GM12878 (cell line): ENCODE data around the gene ABI1.

Experiments used
- FOXK2 ChIP-seq: fragments of 450-650 bp; IDR thresholded peaks from 2 replicates; pipeline ENCODE4 v1.6.1; 2017; ENCODE audit warnings: mild to moderate bottlenecking, moderate library complexity
- POLR2A ChIP-seq: IDR thresholded peaks from 2 replicates; pipeline ENCODE4 v1.6.1; 2011; ENCODE audit warnings: low read depth, mild to moderate bottlenecking, low read length
- REST ChIP-seq: IDR thresholded peaks from 2 replicates; pipeline ENCODE4 v1.6.1; 2012; ENCODE audit warnings: mild to moderate bottlenecking, low read depth, low read length
- SRF ChIP-seq, 2 experiments: IDR thresholded peaks; 2 replicates each; pipeline ENCODE4 v1.6.1; 2011; ENCODE audit warnings: low read depth in 2 of 2, low read length in 2 of 2, mild to moderate bottlenecking in 1 of 2, moderate library complexity in 1 of 2
- ZNF384 ChIP-seq: IDR thresholded peaks from 2 replicates; pipeline ENCODE4 v1.6.1; 2012; ENCODE audit warnings: low read depth, mild to moderate bottlenecking, low read length, improper control_type of control experiment, borderline replicate concordance
- ZSCAN29 ChIP-seq: fragments of 450-650 bp; IDR thresholded peaks from 2 replicates; pipeline ENCODE4 v1.6.1; 2017; ENCODE audit warnings: mild to moderate bottlenecking, moderate library complexity
- TF ChIP-seq, protein P1 (sequence below), 3 experiments: IDR thresholded peaks in 2 of 3; conservative IDR thresholded peaks in 1 of 3; 2 replicates each; pipeline ENCODE4 v1.5.1; 2011; ENCODE audit warnings: low read depth in 3 of 3, low read length in 3 of 3, mild to moderate bottlenecking in 3 of 3, control low read depth in 2 of 3, moderate library complexity in 2 of 3, inconsistent platforms in 1 of 3, mixed read lengths in 1 of 3; ENCODE audit not compliant: control insufficient read depth in 2 of 3, insufficient read depth in 1 of 3; ENCODE audit errors: extremely low read depth in 1 of 3

- TF ChIP-seq ZNF384 = no peak
- no peak for TF ChIP-seq FOXK2
- TF ChIP-seq SRF (IDR thresholded peaks at IDR 0.05; ENCODE audit: low read depth in 2 of 2, low read length in 2 of 2) = no peak
- TF ChIP-seq, protein P1, sequence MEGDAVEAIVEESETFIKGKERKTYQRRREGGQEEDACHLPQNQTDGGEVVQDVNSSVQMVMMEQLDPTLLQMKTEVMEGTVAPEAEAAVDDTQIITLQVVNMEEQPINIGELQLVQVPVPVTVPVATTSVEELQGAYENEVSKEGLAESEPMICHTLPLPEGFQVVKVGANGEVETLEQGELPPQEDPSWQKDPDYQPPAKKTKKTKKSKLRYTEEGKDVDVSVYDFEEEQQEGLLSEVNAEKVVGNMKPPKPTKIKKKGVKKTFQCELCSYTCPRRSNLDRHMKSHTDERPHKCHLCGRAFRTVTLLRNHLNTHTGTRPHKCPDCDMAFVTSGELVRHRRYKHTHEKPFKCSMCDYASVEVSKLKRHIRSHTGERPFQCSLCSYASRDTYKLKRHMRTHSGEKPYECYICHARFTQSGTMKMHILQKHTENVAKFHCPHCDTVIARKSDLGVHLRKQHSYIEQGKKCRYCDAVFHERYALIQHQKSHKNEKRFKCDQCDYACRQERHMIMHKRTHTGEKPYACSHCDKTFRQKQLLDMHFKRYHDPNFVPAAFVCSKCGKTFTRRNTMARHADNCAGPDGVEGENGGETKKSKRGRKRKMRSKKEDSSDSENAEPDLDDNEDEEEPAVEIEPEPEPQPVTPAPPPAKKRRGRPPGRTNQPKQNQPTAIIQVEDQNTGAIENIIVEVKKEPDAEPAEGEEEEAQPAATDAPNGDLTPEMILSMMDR (IDR thresholded peaks at IDR 0.05 in 2 of 3, conservative IDR thresholded peaks at IDR 0.05 in 1 of 3; ENCODE audit: control insufficient read depth in 2 of 3, extremely low read depth in 1 of 3, insufficient read depth in 1 of 3, low read depth in 3 of 3, low read length in 3 of 3) = no peak
- no peak for TF ChIP-seq ZSCAN29
- TF ChIP-seq POLR2A = no peak
- no peak for TF ChIP-seq REST
Measured at GRCh38 chr10:26843736-26844135, 17.0 kb downstream of the ABI1 start.
